ENCODE results near the gene MUC15.

DNA sequence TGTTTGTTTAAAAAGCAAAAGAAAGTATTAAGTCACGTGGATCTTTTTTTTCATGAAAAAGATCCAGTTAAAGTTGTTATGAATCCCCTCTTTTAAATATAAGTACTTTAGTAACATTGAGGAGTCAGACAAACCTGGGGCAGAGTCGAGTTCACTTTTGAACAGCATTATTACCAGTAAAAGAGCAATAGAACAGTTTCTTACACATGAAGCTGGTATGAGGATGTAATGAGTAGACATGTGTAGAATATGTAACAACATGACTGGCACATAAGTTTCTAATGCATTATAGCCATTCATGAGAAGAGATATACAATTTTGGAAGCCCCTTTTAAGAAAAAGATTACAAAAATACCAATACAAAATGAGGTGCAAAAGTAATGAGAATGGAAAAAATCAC lies 7.6 kb upstream of the MUC15 start:
- no peak for TF ChIP-seq CTCF (IDR thresholded peaks at IDR 0.05)
- TF ChIP-seq POLR2A (IDR thresholded peaks at IDR 0.05) = no peak
- no peak for TF ChIP-seq POLR2AphosphoS5 (IDR thresholded peaks at IDR 0.05; ENCODE audit: insufficient read depth in 1 of 2, low read depth in 1 of 2)

All from vagina (tissue), 2 donors.